HepG2 (cell line): Measurements from ENCODE around the gene PPP1R7. TPM values are rescaled to one million over a fixed set of nuclear protein-coding genes. Genes with fewer than 3 reads are reported as not detected.

Experiments used
- ATAC-seq: fragments of 200-7000 bp; cut with Tn5 transposase; 3 replicates; pipeline ENCODE4 v1.9.1; 2020; ENCODE audit warnings: mild to moderate bottlenecking, moderate library complexity
- BruUV-seq: library from RNA; stranded (reverse); fragments of 400-500 nt; replicated peaks from 2 replicates; lab custom pipeline; 2021; lab: Mats Ljungman, UMichigan
- CTCF ChIA-PET: fragments of 300-600 bp; formaldehyde crosslinking; extraction: SDS; loops from one replicate; lab custom pipeline; 2021; ENCODE audit warnings: low total read pairs, inconsistent platforms, low intra/inter-chr PET ratio; lab: Yijun Ruan, JAX
- POLR2A ChIA-PET: fragments of 350-600 bp; sonication (Branson Sonifier 250); formaldehyde crosslinking; loops from one replicate; lab custom pipeline; 2020; ENCODE audit warnings: antibody characterized with exemption, inconsistent platforms; lab: Yijun Ruan, JAX
- DNase-seq: peaks from one replicate; pipeline ENCODE4 v3.0.0-alpha.2; 2015; ENCODE audit warnings: low spot score
- FAIRE-seq: peaks from 3 replicates; lab custom pipeline; 2011; peaks lifted over from hg19 to GRCh38; lab: Jason Lieb, UNC
- H2AFZ ChIP-seq: one replicate; pipeline ENCODE4 v1.6.1; 2011; ENCODE audit warnings: low read length, inconsistent platforms
- H3K27ac ChIP-seq: fragments of 300-600 bp; 3 replicates; pipeline ENCODE4 v1.8.0; 2011; ENCODE audit warnings: mixed run types, mild to moderate bottlenecking, mixed read lengths, low read length, inconsistent platforms; ENCODE audit not compliant: insufficient read depth; ENCODE audit errors: extremely low read length
- H3K27me3 ChIP-seq, 2 experiments: fragments of 200-600 bp in 1 of 2; 2 replicates in 1 of 2; 3 replicates in 1 of 2; pipeline versions ENCODE4 v1.6.0 to v1.8.0; 2011; ENCODE audit warnings: low read length in 2 of 2, mild to moderate bottlenecking in 2 of 2, moderate library complexity in 2 of 2, inconsistent platforms in 1 of 2; ENCODE audit not compliant: insufficient read depth in 2 of 2, control insufficient read depth in 1 of 2
- H3K36me3 ChIP-seq, 2 experiments: fragments of 200-600 bp in 1 of 2; replicated peaks in 1 of 2; 2 replicates in 1 of 2; 3 replicates in 1 of 2; pipeline versions ENCODE4 v1.5.1 to v1.8.0; 2011; ENCODE audit warnings: low read length in 2 of 2, inconsistent platforms in 1 of 2; ENCODE audit not compliant: insufficient read depth in 2 of 2, control insufficient read depth in 1 of 2
- H3K4me1 ChIP-seq: 2 replicates; pipeline ENCODE4 v1.5.1; 2012; ENCODE audit warnings: low read length, inconsistent platforms; ENCODE audit not compliant: insufficient read depth
- H3K4me2 ChIP-seq: 2 replicates; pipeline ENCODE4 v1.6.0; 2011; ENCODE audit warnings: low read depth, low read length, inconsistent platforms
- H3K4me3 ChIP-seq, 3 experiments: fragments of 200-600 bp in 1 of 3; sonication (generic), shearing (Covaris generic) in 1 of 3; replicated peaks in 1 of 3; 2 replicates each; pipeline ENCODE4 v1.5.1; 2011 to 2016; ENCODE audit warnings: low read length in 3 of 3, inconsistent platforms in 2 of 3, low read depth in 2 of 3, mild to moderate bottlenecking in 2 of 3, control low read depth in 1 of 3, mixed read lengths in 1 of 3; ENCODE audit not compliant: insufficient read depth in 1 of 3
- H3K79me2 ChIP-seq: one replicate; pipeline ENCODE4 v1.6.1; 2011; ENCODE audit warnings: low read length, inconsistent platforms; ENCODE audit not compliant: insufficient read depth
- H3K9ac ChIP-seq: 2 replicates; pipeline ENCODE4 v1.6.0; 2011; ENCODE audit warnings: mild to moderate bottlenecking, low read depth, low read length, inconsistent platforms; ENCODE audit not compliant: insufficient read depth
- H3K9me3 ChIP-seq: 2 replicates; pipeline ENCODE4 v1.5.1; 2012; ENCODE audit warnings: mild to moderate bottlenecking, low read length
- H4K20me1 ChIP-seq: 2 replicates; pipeline ENCODE4 v1.6.0; 2011; ENCODE audit warnings: inconsistent platforms, mild to moderate bottlenecking, low read length, moderate library complexity; ENCODE audit not compliant: insufficient read depth
- ELF3 ChIP-seq: IDR thresholded peaks from 2 replicates; pipeline ENCODE4 v1.6.1; 2016; ENCODE audit warnings: missing genetic modification reagents, missing compliant biosample characterization
- WGBS: methylation state at CpG from one replicate; pipeline ENCODE4 v1.1.6; 2017; ENCODE audit warnings: low lambda C conversion rate; 5-methylcytosine and 5-hydroxymethylcytosine counted together
- in situ Hi-C: cut with HindIII; loops from 2 replicates; pipeline ENCODE4 v1.10.0; 2017; ENCODE audit warnings: low pct_unique_long_range_greater_than_20kb; ENCODE audit not compliant: extremely low pct_ligation_motif_present
- intact Hi-C: fragments of 100-400 bp; cut with micrococcal nuclease; formaldehyde crosslinking; loops from one replicate; pipeline ENCODE4 v1.10.0; 2022; ENCODE audit not compliant: unreplicated experiment
- polyA plus RNA-seq, 8 experiments: library from polyadenylated mRNA; depleted of rRNA in 3 of 8; stranded (reverse) in 7 of 8; unstranded in 1 of 8; fragments of >200 nt; fragmentation: Illumina TruSeq in 4 of 8; extraction: Trizol in 4 of 8; gene quantifications; 2 replicates each; pipeline versions ENCODE4 v1.2.1 to v1.2.3, GENCODE V29; 2011 to 2016; ENCODE audit warnings: low read depth in 4 of 8, missing spikeins in 1 of 8, mixed read lengths in 1 of 8; ENCODE audit not compliant: insufficient read depth in 1 of 8
- total RNA-seq, 5 experiments: library from RNA; depleted of rRNA; stranded (reverse); fragments of >200 nt; fragmentation: Illumina TruSeq; extraction: Trizol; gene quantifications; 2 replicates each; pipeline ENCODE4 v1.2.3, GENCODE V29; 2016; ENCODE audit warnings: low read depth in 1 of 5
- TF ChIP-seq, protein P1 (sequence below), 2 experiments: fragments of 450-650 bp in 1 of 2; sonication (generic) in 1 of 2; formaldehyde crosslinking in 1 of 2; IDR thresholded peaks; 2 replicates each; pipeline versions ENCODE4 v1.6.1 to v1.8.0; 2016 to 2022; ENCODE audit warnings: antibody characterized with exemption in 1 of 2, mild to moderate bottlenecking in 1 of 2, missing genetic modification reagents in 1 of 2

PPP1R7 gene
- total and polyA plus RNA-seq, 2 of the 13 experiments (the other 11 are each of a cell fraction or from before 2014, with no cell fraction given), result 33.3 to 67.9 TPM

DNA sequence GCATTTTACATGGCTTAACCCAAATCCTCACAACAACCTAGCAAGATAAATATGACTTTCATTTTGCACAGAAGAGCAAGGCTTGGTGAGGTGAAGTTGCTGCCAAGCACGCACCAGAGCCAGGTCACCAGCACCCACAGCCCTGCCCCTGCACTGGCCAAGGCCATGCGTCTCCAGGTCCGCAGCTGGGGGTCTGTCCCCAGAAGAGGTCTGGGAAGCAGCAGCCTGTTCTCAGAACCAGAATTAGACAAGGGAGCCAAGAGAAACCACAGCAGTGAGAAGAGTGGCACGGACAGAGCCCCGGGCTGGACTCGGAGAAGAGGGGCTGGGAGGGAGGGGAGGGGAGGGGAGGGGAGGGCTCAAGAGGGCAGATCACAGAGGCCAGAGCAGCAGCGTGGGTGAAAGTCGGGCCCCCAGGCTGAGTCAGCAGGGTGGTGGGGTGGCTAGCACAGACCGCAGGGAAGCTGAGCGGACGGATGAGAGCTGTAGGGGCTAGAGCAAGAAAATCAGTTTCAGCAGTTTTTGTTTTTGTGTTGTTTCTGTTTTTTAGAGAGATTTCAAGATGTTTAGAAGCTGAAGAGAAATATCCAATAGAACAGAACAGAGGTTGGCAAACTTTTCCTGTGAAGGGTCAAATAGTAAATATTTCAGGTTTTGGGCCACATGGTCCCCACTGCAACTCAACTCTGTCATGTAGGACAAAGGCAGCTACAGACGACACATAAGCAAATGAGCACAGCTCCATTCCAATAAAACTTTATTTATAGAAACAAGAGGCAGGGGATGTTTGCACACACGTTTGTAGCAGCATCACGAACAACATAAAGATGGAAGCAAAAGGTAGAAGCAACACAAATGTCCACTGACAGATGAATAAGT is 40.8 kb upstream of the PPP1R7 start:
- intact Hi-C loops, result no loop called here
- 88% methylated on average over 14 of the region's 14 CpGs for WGBS

More for the DNA sequence above, 40.8 kb upstream of the PPP1R7 start:
- Histone ChIP-seq H3K9me3 (no peaks in the 10 kb centered on the region), H3K27ac (no peak overlapping the region), H3K4me2 (no peak overlapping the region), H3K27me3 (no peaks in the 10 kb centered on the region), H3K36me3 (peaks cover 7 to 29% of the 10 kb centered on the region in 2 experiments; a peak in 4 of 5 replicates), H3K4me1 (no peaks in the 10 kb centered on the region), H2AFZ (no peak overlapping the region), H4K20me1 (no peaks in the 10 kb centered on the region), H3K4me3 (no peak overlapping the region), H3K9ac (no peak overlapping the region), H3K79me2 (no peaks in the 10 kb centered on the region)
- ATAC-seq (no peak), DNase-seq (no peak), FAIRE-seq (no peak)
- BruUV-seq, result no TSS peak
- CTCF ChIA-PET, result no interaction called here
- in situ Hi-C loops, result no loop called here
- POLR2A ChIA-PET, result no interaction called here
- TF ChIP-seq, protein P1, sequence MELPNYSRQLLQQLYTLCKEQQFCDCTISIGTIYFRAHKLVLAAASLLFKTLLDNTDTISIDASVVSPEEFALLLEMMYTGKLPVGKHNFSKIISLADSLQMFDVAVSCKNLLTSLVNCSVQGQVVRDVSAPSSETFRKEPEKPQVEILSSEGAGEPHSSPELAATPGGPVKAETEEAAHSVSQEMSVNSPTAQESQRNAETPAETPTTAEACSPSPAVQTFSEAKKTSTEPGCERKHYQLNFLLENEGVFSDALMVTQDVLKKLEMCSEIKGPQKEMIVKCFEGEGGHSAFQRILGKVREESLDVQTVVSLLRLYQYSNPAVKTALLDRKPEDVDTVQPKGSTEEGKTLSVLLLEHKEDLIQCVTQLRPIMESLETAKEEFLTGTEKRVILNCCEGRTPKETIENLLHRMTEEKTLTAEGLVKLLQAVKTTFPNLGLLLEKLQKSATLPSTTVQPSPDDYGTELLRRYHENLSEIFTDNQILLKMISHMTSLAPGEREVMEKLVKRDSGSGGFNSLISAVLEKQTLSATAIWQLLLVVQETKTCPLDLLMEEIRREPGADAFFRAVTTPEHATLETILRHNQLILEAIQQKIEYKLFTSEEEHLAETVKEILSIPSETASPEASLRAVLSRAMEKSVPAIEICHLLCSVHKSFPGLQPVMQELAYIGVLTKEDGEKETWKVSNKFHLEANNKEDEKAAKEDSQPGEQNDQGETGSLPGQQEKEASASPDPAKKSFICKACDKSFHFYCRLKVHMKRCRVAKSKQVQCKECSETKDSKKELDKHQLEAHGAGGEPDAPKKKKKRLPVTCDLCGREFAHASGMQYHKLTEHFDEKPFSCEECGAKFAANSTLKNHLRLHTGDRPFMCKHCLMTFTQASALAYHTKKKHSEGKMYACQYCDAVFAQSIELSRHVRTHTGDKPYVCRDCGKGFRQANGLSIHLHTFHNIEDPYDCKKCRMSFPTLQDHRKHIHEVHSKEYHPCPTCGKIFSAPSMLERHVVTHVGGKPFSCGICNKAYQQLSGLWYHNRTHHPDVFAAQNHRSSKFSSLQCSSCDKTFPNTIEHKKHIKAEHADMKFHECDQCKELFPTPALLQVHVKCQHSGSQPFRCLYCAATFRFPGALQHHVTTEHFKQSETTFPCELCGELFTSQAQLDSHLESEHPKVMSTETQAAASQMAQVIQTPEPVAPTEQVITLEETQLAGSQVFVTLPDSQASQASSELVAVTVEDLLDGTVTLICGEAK (IDR thresholded peaks at IDR 0.05), result no peak
- TF ChIP-seq, protein P1 (CRISPR knock-in tag; IDR thresholded peaks at IDR 0.05), result peak; percentile 73
- TF ChIP-seq ELF3 (CRISPR knock-in tag), result no peak
- TF ChIP-seq, all 625 proteins: peak for 1
